ENCODE data around the gene FHDC1.

GRCh38 chr4:152910521-152910920 lies 25.6 kb upstream of the FHDC1 start:
- TF ChIP-seq POLR2AphosphoS5 (IDR thresholded peaks at IDR 0.05; ENCODE audit: low read depth, low read length) (no peak), TAF1 (IDR thresholded peaks at IDR 0.05; ENCODE audit: borderline replicate concordance, insufficient read depth, low read length) (no peak)
